KBM-7 (cell line): ENCODE data around the gene THPO.

Experiments used
- DNase-seq: peaks from one replicate; pipeline ENCODE4 v3.0.0-alpha.2; 2015
- in situ Hi-C: fragments of 300-500 bp; cut with MboI; formaldehyde crosslinking; loops from 2 replicates; pipeline ENCODE4 v1.14.3; 2020; ENCODE audit warnings: low sequenced_read_pairs, low pct_unique_long_range_greater_than_20kb, mixed read lengths

THPO gene

GRCh38 chr3:184372296-184372821 lies 5.6 kb downstream of the THPO start:
- DNase-seq: no peak
- in situ Hi-C loops: loop anchor here (25.0 kb wide), 1 partner anchor 390 kb away; no protein-coding TSS in a partner anchor

- in situ Hi-C loops: loop anchor here (25.0 kb wide), 1 partner anchor 391 kb away; no protein-coding TSS in a partner anchor
- DNase-seq: peak; percentile 89
These were observed 6.4 kb downstream of the THPO start for GRCh38 chr3:184371570-184372018.

GRCh38 chr3:184368586-184369183 lies 9.3 kb downstream of the THPO start:
- in situ Hi-C loops: loop anchor here (25.0 kb wide), 1 partner anchor 394 kb away; no protein-coding TSS in a partner anchor

GRCh38 chr3:184368116-184368515 lies 9.9 kb downstream of the THPO start:
- in situ Hi-C loops: loop anchor here (25.0 kb wide), 1 partner anchor 394 kb away; no protein-coding TSS in a partner anchor
- no peak for DNase-seq

More at GRCh38 chr3:184368586-184369183, 9.3 kb downstream of the THPO start:
- no peak for DNase-seq

- in situ Hi-C loops: loop anchor here (25.0 kb wide), 1 partner anchor 396 kb away; no protein-coding TSS in a partner anchor
These were observed 11.3 kb downstream of the THPO start for GRCh38 chr3:184366619-184367289.

GRCh38 chr3:184362668-184363546 lies 15.1 kb downstream of the THPO start:
- peak; percentile 98 for DNase-seq
- in situ Hi-C loops: loop anchor here (25.0 kb wide), 1 partner anchor 399 kb away; no protein-coding TSS in a partner anchor

More at GRCh38 chr3:184366619-184367289, 11.3 kb downstream of the THPO start:
- no peak for DNase-seq

- peak; percentile 60 for DNase-seq
- in situ Hi-C loops: loop anchor here (25.0 kb wide), 1 partner anchor 400 kb away; no protein-coding TSS in a partner anchor
These were observed 15.9 kb downstream of the THPO start for GRCh38 chr3:184361932-184362667.

GRCh38 chr3:184361532-184361931 lies 16.5 kb downstream of the THPO start, which contains the start of the genes CLCN2 and POLR2H:
CLCN2 (minus strand) TSS chr3:184361605; CDS start chr3:184361479, 126 bp downstream.
POLR2H (plus strand) TSS chr3:184361710; CDS start chr3:184363493, 1,783 bp downstream.
- in situ Hi-C loops: loop anchor here (25.0 kb wide), 1 partner anchor 401 kb away; no protein-coding TSS in a partner anchor
- DNase-seq: no peak

GRCh38 chr3:184360929-184361531 lies 17.0 kb downstream of the THPO start:
- in situ Hi-C loops: loop anchor here (25.0 kb wide), 1 partner anchor 401 kb away; no protein-coding TSS in a partner anchor
- DNase-seq: no peak

GRCh38 chr3:184360070-184360928 lies 17.7 kb downstream of the THPO start:
- in situ Hi-C loops: loop anchor here (25.0 kb wide), 1 partner anchor 402 kb away; no protein-coding TSS in a partner anchor
- DNase-seq: no peak

- in situ Hi-C loops: loop anchor here (25.0 kb wide), 1 partner anchor 403 kb away; no protein-coding TSS in a partner anchor
- no peak for DNase-seq
These were observed 18.4 kb downstream of the THPO start for GRCh38 chr3:184359610-184360009.

GRCh38 chr3:184358921-184359350 lies 19.1 kb downstream of the THPO start:
- no peak for DNase-seq
- in situ Hi-C loops: loop anchor here (25.0 kb wide), 1 partner anchor 403 kb away; no protein-coding TSS in a partner anchor

GRCh38 chr3:184358124-184358767 lies 19.8 kb downstream of the THPO start:
- in situ Hi-C loops: loop anchor here (25.0 kb wide), 1 partner anchor 404 kb away; no protein-coding TSS in a partner anchor
- DNase-seq: no peak

GRCh38 chr3:184357248-184358123 lies 20.5 kb downstream of the THPO start:
- in situ Hi-C loops: loop anchor here (25.0 kb wide), 1 partner anchor 405 kb away; no protein-coding TSS in a partner anchor
- no peak for DNase-seq
